Stimulated activated memory B cell treated with anti-CD40 and anti-IgM and Interleukin-4, amounts not matched to agents 10 μg/mL and 1 μg/mL and 100 μg/mL, for 72 hours (primary cell): ENCODE results near the gene USP2.
"Not testable (repeated sequence)": the region's sequence is repeated elsewhere in the genome, so short reads cannot be mapped to it uniquely, and the experiment has no call there.

Source experiments
- ATAC-seq: fragments of 150-1000 bp; cut with Tn5 transposase; 2 replicates; pipeline ENCODE4 v1.10.0; 2021
- H3K27ac Mint-ChIP-seq: one replicate; pipeline ENCODE4 v1.8.0; 2022; ENCODE audit warnings: mild to moderate bottlenecking, mixed read lengths
- H3K27me3 Mint-ChIP-seq: one replicate; pipeline ENCODE4 v1.8.0; 2022; ENCODE audit warnings: mixed read lengths
- H3K36me3 Mint-ChIP-seq: one replicate; pipeline ENCODE4 v1.8.0; 2022; ENCODE audit warnings: mixed read lengths
- H3K4me1 Mint-ChIP-seq: one replicate; pipeline ENCODE4 v1.8.0; 2022; ENCODE audit warnings: mixed read lengths
- H3K4me3 Mint-ChIP-seq: one replicate; pipeline ENCODE4 v1.8.0; 2022; ENCODE audit warnings: mild to moderate bottlenecking, moderate library complexity, mixed read lengths
- H3K9me3 Mint-ChIP-seq: one replicate; pipeline ENCODE4 v1.8.0; 2022; ENCODE audit warnings: mixed read lengths

The USP2 gene

DNA sequence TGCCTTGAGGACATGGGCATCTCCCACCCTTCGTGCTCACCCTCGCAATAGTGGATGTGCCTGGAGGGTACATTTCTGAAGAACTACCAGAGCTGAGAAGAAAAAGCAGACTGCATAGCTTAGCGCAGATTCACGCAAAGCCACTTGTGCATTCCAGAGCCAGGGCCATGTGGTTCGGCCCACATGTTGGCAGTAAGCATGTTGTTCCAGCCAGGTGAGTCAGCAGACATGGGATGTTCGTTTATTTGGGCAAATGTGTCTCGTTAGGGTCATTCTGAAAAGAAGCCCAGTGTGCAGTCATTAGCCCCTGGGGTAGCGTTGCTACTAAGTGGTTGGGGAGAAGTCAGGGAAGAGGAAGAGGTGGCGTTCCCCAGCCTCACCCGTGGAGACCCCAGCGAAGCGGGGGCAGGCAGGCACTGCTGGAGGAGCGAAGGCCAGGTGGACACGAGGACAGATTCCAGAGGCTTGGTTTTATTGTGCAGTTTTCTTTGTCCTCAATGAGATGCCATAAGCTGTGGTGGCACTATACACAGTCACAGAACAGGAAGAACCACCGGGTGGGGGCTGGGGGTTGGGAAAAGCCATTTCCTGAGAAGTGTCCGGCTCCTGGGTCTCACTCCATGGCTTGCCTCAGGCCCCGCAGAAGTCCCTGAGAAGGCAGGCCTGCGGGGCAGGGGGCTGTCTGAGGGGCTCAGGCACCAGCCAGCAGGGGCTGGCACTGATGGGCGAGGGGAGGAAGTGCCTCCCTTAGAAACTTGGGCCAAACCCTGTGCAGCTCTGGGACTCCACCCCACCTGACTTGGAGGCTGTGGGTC lies 36.4 kb upstream of the USP2 start:
- no peaks in the 10 kb centered on the region for H3K36me3 Mint-ChIP-seq
- no peak overlapping the region for H3K4me3 Mint-ChIP-seq
- no peak overlapping the region for H3K27ac Mint-ChIP-seq
- peaks cover 8% of the 10 kb centered on the region for H3K9me3 Mint-ChIP-seq
- no peak for ATAC-seq
- H3K4me1 Mint-ChIP-seq, result peaks cover 18% of the 10 kb centered on the region
- H3K27me3 Mint-ChIP-seq, result peaks cover 60% of the 10 kb centered on the region

DNA sequence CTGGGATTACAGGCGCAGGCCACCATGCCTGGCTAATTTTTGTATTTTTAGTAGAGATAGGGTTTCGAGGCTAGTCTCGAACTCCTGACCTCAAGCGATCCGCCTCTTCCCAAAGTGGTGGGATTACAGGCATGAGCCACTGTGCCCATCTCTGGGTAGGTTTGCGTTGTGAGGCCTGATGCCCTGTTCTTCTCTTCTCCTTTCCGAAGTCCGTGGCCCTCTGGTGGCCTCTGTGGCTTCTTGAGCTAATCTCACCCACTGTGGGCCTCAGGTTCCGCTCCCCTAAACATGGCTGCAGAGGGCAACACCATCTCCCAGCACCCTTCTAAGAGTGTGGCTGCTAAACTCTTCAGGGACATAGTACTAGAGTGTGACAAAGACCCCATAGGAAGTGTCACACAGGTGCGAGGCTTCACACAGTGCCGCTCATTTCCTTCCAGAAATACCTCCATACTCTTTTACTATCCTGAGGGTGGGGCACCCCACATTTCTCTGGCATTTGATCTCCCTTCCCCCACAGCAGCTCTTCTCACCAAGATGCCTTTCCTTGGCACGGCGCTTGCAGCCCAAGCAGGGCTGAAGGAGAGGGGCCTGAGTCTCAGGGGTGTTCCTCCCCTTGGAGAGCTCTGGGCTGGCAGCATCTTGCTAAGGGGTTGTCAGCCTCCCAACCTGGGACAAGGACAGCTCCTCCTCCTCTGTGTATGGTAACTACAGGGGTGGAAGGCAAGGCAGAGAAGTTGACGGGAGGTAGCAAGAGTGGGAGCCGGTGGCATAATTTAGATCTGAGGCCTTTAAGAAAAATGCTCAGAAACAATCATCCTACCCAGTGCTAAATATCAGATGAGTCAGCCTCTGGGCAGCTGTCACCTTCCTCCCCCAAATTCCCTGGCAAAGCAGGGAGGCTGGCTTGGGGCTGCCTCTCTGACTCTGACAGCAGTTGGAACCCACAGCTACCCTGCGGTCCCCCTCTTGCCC lies 35.4 kb upstream of the USP2 start:
- Mint-ChIP-seq H3K27me3 (peaks cover 57% of the 10 kb centered on the region), H3K36me3 (peaks cover 5% of the 10 kb centered on the region), H3K9me3 (peaks cover 13% of the 10 kb centered on the region), H3K4me1 (peaks cover 8% of the 10 kb centered on the region), H3K27ac (no peak overlapping the region), H3K4me3 (no peak overlapping the region)
- no peak for ATAC-seq

DNA sequence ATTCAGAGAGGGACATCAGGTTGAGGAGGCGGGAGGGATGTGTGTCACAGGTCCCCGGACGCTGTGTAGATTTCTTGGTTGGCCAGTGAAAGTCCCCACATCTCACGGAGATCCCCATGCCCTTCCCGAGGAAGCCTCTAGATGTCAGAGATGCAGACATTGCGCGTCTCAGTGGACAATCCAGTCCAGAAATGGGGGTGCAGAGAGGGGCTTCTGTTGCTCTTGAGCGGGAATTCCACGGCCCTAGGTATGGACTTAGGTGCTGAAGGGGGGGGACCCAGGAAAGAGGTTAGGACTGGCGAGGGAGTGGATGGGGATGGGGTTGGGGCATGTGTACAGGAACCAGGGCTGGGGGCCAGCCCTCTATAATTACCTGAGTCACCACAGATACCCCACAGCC lies 34.5 kb upstream of the USP2 start:
- Mint-ChIP-seq H3K27me3 (peaks cover 53% of the 10 kb centered on the region), H3K27ac (no peak overlapping the region), H3K9me3 (peaks cover 13% of the 10 kb centered on the region), H3K4me1 (peaks cover 6% of the 10 kb centered on the region), H3K36me3 (peaks cover 5% of the 10 kb centered on the region), H3K4me3 (no peak overlapping the region)
- ATAC-seq, result no peak

DNA sequence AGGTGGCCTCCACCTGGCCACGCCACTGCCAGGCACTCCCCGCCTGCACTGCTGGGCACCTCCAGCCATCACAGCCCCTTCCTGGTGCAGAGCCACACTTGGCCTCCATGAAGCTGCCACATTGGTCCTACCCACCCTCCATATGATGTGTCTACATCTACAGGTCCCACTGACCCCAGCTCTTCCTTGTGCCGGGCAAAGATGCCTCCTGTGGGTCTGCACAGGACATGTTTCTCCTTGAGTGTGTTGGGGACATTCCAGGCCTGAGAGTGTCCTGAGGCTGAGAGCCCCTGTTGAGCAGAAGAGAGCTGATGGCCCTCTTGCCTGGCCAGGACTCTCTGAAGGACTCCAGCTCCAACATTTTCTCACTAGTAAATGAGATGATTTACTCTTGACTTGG lies 34.0 kb upstream of the USP2 start:
- ATAC-seq, result no peak
- H3K36me3 Mint-ChIP-seq, result peaks cover 5% of the 10 kb centered on the region
- peaks cover 6% of the 10 kb centered on the region for H3K4me1 Mint-ChIP-seq
- H3K27me3 Mint-ChIP-seq, result peaks cover 50% of the 10 kb centered on the region
- peaks cover 13% of the 10 kb centered on the region for H3K9me3 Mint-ChIP-seq
- H3K27ac Mint-ChIP-seq, result no peak overlapping the region
- H3K4me3 Mint-ChIP-seq, result no peak overlapping the region

DNA sequence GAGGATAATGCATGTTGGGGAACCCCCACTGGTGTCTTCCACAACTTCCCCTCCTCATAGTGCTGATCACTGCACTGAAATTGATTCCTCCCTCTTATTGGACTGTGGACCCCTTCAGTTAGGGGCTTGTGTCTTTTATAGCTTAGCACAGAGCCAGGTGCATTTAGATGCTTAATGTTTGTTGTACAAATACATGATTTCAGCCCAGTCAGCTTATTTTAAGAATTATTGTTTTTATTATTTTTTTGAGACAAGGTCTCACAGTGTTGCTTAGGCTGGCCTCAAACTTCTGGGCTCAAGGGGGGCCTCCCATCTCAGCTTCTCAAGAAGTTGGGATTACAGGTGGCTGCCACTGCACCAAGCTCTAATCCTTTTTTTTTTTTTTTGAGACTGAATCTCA lies 33.2 kb upstream of the USP2 start:
- Mint-ChIP-seq H3K4me1 (peaks cover 6% of the 10 kb centered on the region), H3K36me3 (peaks cover 5% of the 10 kb centered on the region), H3K4me3 (no peak overlapping the region), H3K9me3 (peaks cover 13% of the 10 kb centered on the region), H3K27me3 (peaks cover 43% of the 10 kb centered on the region), H3K27ac (no peak overlapping the region)
- no peak for ATAC-seq

DNA sequence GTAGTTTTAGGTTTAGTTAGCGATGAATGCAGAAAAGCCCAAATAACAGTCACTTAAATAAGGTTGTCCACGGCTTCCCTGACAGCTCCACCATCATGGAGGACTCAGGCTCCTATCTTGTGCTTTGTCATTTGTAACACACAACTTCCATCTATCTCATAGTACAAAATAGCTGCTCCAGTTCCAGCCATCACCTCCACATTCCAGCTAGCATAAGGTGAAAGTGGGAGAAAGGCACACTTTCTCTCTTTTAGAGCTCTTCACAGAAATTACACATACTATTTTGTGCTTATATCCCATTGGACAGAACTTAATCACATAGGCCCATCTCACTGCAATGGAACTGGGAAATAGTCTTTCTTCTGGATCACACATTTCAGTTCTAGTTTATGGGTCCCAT lies 32.8 kb upstream of the USP2 start:
- Mint-ChIP-seq H3K4me1 (peaks cover 6% of the 10 kb centered on the region), H3K27me3 (peaks cover 39% of the 10 kb centered on the region), H3K4me3 (no peak overlapping the region), H3K36me3 (peaks cover 5% of the 10 kb centered on the region), H3K27ac (no peak overlapping the region), H3K9me3 (peaks cover 13% of the 10 kb centered on the region)
- ATAC-seq, result no peak

DNA sequence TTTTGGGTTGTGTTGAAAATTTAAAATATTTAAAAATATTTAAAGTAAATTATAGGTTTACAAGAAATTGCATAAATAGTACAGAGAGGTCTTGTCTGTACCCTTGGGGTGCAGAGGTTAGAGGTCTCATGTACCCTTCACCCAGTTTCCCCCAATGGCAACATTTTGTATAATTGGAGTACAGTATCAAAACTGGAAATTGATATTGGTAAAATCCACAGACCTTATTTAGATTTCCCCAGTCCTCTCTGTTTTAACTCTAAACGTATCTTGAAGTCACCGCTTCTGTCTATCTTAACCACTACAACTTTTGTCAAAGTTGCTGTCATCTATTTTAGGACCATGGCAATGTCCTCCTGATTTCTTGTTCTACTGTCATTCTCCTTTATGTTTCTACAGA lies 30.6 kb upstream of the USP2 start:
- Mint-ChIP-seq H3K9me3 (peaks cover 13% of the 10 kb centered on the region), H3K4me1 (peaks cover 6% of the 10 kb centered on the region), H3K27ac (no peak overlapping the region), H3K36me3 (peaks cover 5% of the 10 kb centered on the region), H3K27me3 (peaks cover 18% of the 10 kb centered on the region), H3K4me3 (no peak overlapping the region)
- no peak for ATAC-seq

DNA sequence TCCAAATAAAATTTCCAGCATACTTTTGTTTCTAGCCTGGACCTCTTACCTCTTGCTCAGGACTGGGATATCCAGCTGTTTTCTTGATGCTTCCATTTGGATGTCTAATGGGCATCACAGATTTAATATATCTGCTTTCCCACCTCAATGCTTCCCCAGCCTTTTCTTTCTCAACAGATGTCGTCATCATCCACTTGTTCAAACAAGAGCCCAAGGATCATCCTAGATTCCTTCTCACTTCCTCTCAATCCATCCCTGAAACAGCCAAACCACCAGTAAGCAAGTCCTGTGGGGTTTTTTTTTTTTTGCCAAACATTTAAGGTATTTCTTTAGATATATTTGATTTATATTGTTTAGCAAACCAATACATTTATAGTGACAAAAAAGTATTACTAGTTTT lies 29.0 kb upstream of the USP2 start:
- peaks cover 11% of the 10 kb centered on the region for H3K27me3 Mint-ChIP-seq
- H3K36me3 Mint-ChIP-seq, result peaks cover 5% of the 10 kb centered on the region
- peaks cover 2% of the 10 kb centered on the region for H3K4me1 Mint-ChIP-seq
- no peak for ATAC-seq
- H3K9me3 Mint-ChIP-seq, result peaks cover 11% of the 10 kb centered on the region
- no peak overlapping the region for H3K27ac Mint-ChIP-seq
- no peak overlapping the region for H3K4me3 Mint-ChIP-seq

DNA sequence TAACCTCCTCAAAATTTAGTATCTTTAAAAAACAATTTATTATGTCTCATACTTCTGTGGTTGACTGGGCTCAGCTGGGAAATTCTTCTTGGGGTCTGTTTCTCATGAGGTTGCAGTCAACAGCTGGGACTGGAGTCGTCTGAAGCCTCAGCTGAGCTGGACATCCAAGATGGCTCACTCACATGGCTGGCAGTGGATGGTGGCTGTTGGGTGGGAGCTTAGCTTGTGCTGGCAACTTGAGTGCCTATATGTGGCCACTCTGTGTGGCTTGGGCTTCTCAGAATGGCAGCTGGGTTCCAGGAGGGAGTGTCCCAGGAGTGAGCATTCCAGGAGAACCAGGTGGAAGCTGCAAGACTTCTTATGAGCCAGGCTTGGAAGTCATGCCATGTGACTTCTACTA lies 28.2 kb upstream of the USP2 start:
- Mint-ChIP-seq H3K27ac (no peak overlapping the region), H3K36me3 (peaks cover 5% of the 10 kb centered on the region), H3K9me3 (peaks cover 10% of the 10 kb centered on the region), H3K4me3 (no peak overlapping the region), H3K4me1 (no peaks in the 10 kb centered on the region), H3K27me3 (peaks cover 8% of the 10 kb centered on the region)
- no peak for ATAC-seq

DNA sequence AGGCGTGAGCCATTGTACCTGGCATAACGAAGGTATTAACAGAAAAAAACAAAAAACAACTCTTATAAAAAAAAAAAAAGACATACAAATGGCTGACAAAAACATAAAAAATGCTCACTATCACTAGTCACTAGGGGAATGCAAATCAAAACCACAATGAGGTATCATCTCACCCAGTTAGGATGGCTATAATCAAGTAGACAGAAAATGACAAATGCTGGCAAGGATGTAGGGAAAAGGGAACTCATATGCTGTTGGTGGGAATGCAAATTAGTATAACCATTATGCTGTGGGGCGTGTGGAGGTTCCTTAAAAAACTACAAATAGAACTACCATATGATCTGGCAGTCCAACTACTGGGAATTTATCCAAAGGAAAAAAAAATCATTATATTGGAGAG lies 24.5 kb upstream of the USP2 start:
- Mint-ChIP-seq H3K4me3 (no peak overlapping the region), H3K36me3 (no peaks in the 10 kb centered on the region), H3K9me3 (no peaks in the 10 kb centered on the region), H3K27me3 (no peaks in the 10 kb centered on the region), H3K4me1 (no peaks in the 10 kb centered on the region), H3K27ac (no peak overlapping the region)
- no peak for ATAC-seq

DNA sequence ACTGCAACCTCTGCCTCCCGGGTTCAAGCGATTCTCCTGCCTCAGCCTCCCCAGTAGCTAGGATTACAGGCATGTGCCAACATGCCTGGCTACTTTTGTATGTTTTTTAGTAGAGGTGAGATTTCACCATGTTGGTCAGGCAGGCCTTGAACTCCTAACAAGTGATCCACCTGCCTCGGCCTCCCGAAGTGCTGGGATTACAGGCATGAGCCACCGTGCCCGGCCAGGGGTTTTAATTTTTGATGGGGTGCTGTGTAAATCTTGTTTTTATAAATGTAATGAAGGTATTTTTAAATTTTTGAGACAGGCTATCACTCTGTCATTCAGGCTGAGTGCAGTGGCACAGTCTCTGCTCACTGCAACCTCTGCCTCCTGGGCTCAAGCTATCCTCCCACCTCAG lies 24.0 kb upstream of the USP2 start:
- not testable (repeated sequence) for ATAC-seq, H3K9me3 Mint-ChIP-seq, H3K27me3 Mint-ChIP-seq, H3K4me1 Mint-ChIP-seq, H3K27ac Mint-ChIP-seq, H3K36me3 Mint-ChIP-seq, H3K4me3 Mint-ChIP-seq

DNA sequence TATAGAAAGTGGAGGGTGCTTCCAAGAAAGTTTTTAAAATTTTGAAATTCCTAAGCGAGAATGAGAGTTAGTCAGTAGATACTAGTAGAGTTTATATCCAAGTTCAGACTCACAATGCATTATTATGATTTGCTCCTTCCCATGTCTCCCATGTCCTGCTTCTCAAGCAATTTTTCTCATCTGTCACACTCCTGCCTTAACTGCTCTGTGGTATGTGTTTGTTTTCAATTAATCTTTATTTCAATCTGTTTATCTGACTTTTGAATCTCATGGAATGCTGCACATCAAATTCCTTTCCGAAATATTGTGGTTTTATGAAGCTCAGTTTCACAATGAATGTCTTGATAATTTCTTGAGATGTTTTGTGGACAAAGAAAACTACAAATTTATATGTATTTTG lies 23.4 kb upstream of the USP2 start:
- Mint-ChIP-seq H3K36me3 (no peaks in the 10 kb centered on the region), H3K9me3 (peaks cover 4% of the 10 kb centered on the region), H3K4me1 (no peaks in the 10 kb centered on the region), H3K27me3 (peaks cover 10% of the 10 kb centered on the region), H3K27ac (no peak overlapping the region), H3K4me3 (no peak overlapping the region)
- ATAC-seq, result no peak

DNA sequence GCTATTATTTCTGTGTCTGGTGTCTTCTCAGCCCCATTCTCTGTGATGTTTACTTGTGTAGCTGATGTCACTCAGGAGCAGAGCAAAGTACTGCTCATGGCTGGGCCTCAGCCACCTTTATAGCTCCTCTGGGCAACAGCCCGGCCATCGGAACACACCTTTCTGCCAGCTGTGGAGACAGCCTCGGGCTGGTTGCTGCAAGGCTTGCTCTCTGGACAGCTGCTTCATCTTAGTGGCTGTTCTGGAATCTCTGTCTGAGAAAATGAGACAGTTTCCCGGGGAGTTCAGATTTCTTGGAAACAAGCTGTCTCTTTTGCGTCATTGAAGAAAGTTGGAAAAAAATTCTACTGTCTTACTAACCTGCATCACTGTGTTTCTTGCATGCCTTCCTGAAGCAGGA lies 21.5 kb upstream of the USP2 start:
- Mint-ChIP-seq H3K4me3 (no peak overlapping the region), H3K27me3 (peaks cover 28% of the 10 kb centered on the region), H3K27ac (no peak overlapping the region), H3K9me3 (peaks cover 16% of the 10 kb centered on the region), H3K4me1 (no peaks in the 10 kb centered on the region), H3K36me3 (peaks cover 7% of the 10 kb centered on the region)
- ATAC-seq, result no peak

DNA sequence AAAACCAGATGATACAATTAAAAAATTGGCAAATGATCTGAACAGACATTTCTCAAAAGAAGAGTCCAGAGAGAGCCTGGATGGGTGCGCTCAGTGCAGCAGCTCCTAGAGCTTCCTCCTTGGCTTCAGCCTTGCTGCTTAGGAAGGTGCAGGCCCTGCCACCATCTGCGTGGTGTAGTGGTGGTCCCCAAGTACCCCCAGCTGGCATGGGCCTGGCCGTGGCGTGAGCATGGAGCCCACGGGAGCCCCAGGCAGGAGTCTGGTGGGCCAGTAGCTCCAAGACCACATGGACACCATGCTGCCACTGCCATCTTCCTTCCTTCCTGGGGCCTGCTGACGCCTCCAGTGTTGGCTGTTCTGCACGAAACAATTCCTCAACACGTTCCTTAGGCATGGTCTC lies 21.0 kb upstream of the USP2 start:
- Mint-ChIP-seq H3K36me3 (peaks cover 11% of the 10 kb centered on the region), H3K4me1 (no peaks in the 10 kb centered on the region), H3K9me3 (peaks cover 20% of the 10 kb centered on the region), H3K27me3 (peaks cover 34% of the 10 kb centered on the region), H3K27ac (no peak overlapping the region), H3K4me3 (no peak overlapping the region)
- ATAC-seq, result peak; percentile 41

DNA sequence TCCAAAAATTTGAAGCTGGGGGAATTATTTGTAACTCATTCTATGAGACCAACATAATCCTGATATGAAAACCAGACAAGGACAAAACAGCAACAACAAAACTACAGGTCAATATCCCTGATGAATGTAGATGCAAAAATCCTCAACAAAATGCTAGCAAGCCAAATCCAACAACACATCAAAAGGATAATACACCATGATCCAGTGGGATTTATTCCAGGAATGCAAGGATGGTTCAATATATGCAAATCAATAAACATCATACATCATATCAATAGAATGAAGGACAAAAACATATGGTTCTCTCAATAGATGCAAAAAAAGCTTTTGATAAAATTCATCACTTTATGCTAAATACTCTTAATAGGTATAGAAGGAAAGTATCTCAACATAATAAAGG lies 19.4 kb upstream of the USP2 start:
- peaks cover 11% of the 10 kb centered on the region for H3K36me3 Mint-ChIP-seq
- H3K9me3 Mint-ChIP-seq, result peaks cover 20% of the 10 kb centered on the region
- H3K4me1 Mint-ChIP-seq, result no peaks in the 10 kb centered on the region
- no peak overlapping the region for H3K4me3 Mint-ChIP-seq
- H3K27ac Mint-ChIP-seq, result no peak overlapping the region
- no peak for ATAC-seq
- peaks cover 41% of the 10 kb centered on the region for H3K27me3 Mint-ChIP-seq

DNA sequence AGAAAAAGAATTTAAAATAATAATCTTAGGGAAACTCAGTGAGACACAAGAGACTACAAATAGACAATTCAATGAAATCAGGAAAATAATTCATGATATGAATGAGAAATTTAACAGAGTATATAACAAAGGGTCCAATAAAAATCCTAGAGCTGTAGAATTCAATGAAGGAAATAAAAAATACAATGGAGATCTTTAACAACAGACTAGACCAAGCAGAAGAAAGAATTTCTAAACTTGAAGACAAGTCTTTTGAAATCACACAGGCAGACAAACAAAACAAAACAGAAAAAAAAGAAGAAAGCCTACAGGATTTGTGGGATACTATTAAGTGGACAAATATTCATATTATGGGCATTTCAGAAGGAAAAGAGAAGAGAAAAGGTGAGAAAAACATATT lies 16.2 kb upstream of the USP2 start:
- no peak for ATAC-seq
- Mint-ChIP-seq H3K27ac (no peak overlapping the region), H3K9me3 (peaks cover 20% of the 10 kb centered on the region), H3K27me3 (peaks cover 51% of the 10 kb centered on the region), H3K4me1 (no peaks in the 10 kb centered on the region), H3K4me3 (no peak overlapping the region), H3K36me3 (peaks cover 11% of the 10 kb centered on the region)
